Mesothelial cell of epicardium (in vitro differentiated cells): ENCODE data around the gene ICA1. TPM values are rescaled to one million over a fixed set of nuclear protein-coding genes. Genes with fewer than 3 reads are reported as not detected.

ENCODE experiments used
- DNase-seq, 2 experiments: peaks; one replicate each; pipeline ENCODE4 v3.0.0; 2021; ENCODE audit warnings: low spot score in 2 of 2; ENCODE audit not compliant: unreplicated experiment in 2 of 2
- H3K27ac Mint-ChIP-seq: 2 replicates; pipeline ENCODE4 v1.8.0; 2021; ENCODE audit warnings: mixed read lengths
- H3K27me3 Mint-ChIP-seq: 2 replicates; pipeline ENCODE4 v1.8.0; 2021; ENCODE audit warnings: low read depth, mixed read lengths
- H3K36me3 Mint-ChIP-seq: 2 replicates; pipeline ENCODE4 v1.8.0; 2021; ENCODE audit warnings: mixed read lengths
- H3K4me1 Mint-ChIP-seq: 2 replicates; pipeline ENCODE4 v1.8.0; 2021; ENCODE audit warnings: mixed read lengths
- H3K4me3 Mint-ChIP-seq: 2 replicates; pipeline ENCODE4 v1.8.0; 2021; ENCODE audit warnings: mild to moderate bottlenecking, moderate library complexity, mixed read lengths
- H3K9me3 Mint-ChIP-seq: 2 replicates; pipeline ENCODE4 v1.8.0; 2021; ENCODE audit warnings: mixed read lengths
- CTCF ChIP-seq: fragments of 200-600 bp; sonication (generic); IDR thresholded peaks from one replicate; pipeline ENCODE4 v1.5.0; 2021; ENCODE audit warnings: antibody characterized with exemption; ENCODE audit not compliant: unreplicated experiment
- total RNA-seq: library from RNA; stranded (reverse); gene quantifications from 3 replicates; pipeline ENCODE4 v1.2.1, GENCODE V29; 2021

Gene ICA1
- total RNA-seq, 1 donor from 2014 or later: 8.2 TPM

DNA sequence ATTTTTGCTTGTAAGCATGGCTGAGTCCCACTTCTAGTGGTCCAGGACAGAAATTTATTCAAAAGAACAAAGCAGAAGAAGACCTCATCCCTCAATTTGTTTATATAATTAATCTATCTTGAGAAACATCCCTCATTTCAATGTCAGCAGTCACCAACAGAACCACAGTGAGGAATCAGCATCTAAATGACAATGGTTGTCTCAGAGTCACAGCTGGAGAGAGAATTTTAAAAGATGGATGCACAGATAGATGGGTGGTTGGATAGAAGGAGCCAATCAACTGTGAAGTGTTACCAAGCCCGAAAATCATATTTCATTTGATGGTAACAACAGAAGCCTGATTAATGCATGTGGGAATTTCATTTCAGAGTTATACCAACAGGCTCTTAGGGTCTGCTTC, 55.0 kb downstream of the ICA1 start:
- Mint-ChIP-seq H3K4me1 (peaks cover 15% of the 10 kb centered on the region), H3K4me3 (no peak overlapping the region), H3K9me3 (no peaks in the 10 kb centered on the region), H3K27me3 (peaks cover 1% of the 10 kb centered on the region), H3K27ac (no peak overlapping the region), H3K36me3 (no peaks in the 10 kb centered on the region)
- no peak for TF ChIP-seq CTCF
- no peak for DNase-seq

GRCh38 chr7:8205537-8205936, 56.4 kb downstream of the ICA1 start:
- Mint-ChIP-seq H3K27ac (peak overlapping the region; percentile 54), H3K4me1 (peaks cover 15% of the 10 kb centered on the region), H3K36me3 (no peaks in the 10 kb centered on the region), H3K4me3 (no peak overlapping the region), H3K9me3 (no peaks in the 10 kb centered on the region), H3K27me3 (peaks cover 8% of the 10 kb centered on the region)
- DNase-seq: no peak
- no peak for TF ChIP-seq CTCF

DNA sequence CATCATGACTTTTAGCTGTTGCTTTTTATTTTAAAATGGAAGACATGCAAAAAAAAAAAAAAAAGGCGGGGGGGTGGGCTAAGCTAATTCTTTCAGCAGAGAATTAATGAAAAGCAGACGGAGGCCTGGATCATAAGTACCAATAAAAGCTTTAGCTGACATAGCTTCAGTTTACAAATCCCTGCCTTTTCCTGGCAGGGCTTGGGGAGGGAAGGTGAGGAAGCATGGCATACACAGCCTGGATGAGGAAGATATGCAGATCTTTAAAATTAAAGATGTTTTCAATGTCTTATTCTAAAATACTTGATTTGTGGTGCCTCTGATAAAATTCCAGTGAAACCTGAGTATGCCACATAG, 57.0 kb downstream of the ICA1 start:
- TF ChIP-seq CTCF: no peak
- Mint-ChIP-seq H3K4me3 (no peak overlapping the region), H3K9me3 (no peaks in the 10 kb centered on the region), H3K27me3 (peaks cover 8% of the 10 kb centered on the region), H3K36me3 (no peaks in the 10 kb centered on the region), H3K27ac (peak overlapping the region; percentile 54), H3K4me1 (peaks cover 15% of the 10 kb centered on the region)
- DNase-seq: no peak

DNA sequence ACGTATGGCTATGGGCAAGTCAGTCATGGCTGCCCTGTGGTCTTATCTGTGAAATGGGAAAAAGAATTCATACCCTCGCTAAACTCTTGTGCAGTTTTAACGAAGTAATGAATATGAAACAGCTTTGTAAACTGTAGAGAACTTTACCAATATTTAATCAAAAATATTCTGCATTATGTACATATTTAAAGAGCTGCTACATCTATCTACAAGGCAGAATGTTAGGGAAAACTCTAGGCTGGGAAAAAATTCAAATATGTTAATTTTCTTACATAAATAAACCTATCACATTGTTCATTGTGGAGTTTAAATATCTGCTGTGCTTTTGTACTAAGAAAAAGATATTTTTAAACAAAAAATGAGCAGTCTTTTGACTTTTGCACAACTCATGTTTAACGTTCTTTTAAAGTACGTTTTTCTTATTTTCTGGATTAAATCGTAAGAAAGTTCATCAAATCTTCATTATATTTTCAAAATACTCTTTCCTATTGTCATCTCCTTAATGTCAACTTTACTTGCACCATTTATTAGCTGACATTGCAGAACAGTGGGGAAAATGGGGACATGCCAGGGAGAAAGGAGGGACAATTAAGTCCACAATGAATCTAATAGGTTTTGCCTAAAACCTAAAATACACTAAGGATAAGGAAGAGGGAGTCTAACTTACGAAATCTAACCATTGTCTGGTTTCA, 57.5 kb downstream of the ICA1 start:
- DNase-seq: no peak
- Mint-ChIP-seq H3K4me1 (peaks cover 15% of the 10 kb centered on the region), H3K9me3 (no peaks in the 10 kb centered on the region), H3K4me3 (no peak overlapping the region), H3K27me3 (peaks cover 8% of the 10 kb centered on the region), H3K27ac (no peak overlapping the region), H3K36me3 (no peaks in the 10 kb centered on the region)
- TF ChIP-seq CTCF: no peak

DNA sequence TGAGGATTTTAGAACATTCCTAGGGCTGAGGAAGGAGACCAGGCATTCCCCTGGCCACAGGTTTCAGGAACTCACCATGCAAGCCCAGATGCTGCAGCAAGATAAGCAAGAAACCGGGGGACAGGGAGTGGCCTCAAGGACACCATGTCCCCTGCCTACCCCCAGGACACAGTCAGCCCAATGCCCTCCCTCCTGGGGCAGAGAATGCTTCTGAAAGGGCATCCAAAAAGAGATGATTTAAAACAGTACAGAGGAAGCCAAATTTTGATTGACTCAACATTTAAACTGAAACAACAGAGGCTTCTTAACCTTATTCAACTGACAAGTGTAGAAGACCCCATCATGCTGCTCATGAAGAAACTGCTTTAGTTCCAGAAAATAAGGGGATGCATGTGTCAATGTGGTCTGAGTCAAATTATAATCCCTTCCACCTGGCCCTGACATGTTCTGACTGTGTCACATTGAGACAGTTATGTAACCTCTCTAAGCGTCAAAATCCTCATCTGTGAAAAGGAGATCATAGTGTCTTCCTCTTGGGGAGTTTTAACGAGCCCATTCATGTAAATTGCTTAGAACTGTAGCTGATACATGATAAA, 60.0 kb downstream of the ICA1 start:
- H3K4me1 Mint-ChIP-seq: peaks cover 12% of the 10 kb centered on the region
- H3K4me3 Mint-ChIP-seq: no peak overlapping the region
- H3K9me3 Mint-ChIP-seq: no peaks in the 10 kb centered on the region
- no peak for DNase-seq
- no peak for TF ChIP-seq CTCF
- no peaks in the 10 kb centered on the region for H3K36me3 Mint-ChIP-seq
- H3K27me3 Mint-ChIP-seq: peaks cover 11% of the 10 kb centered on the region
- no peak overlapping the region for H3K27ac Mint-ChIP-seq
